NCI-H1930 (cell line): ENCODE measurements around the gene HSD17B12.
A peak's percentile ranks its signal among the peaks of the same experiment; 100 is the strongest.
"Not testable (repeated sequence)": the region's sequence is repeated elsewhere in the genome, so short reads cannot be mapped to it uniquely, and the experiment has no call there.

ENCODE experiments used
- DNase-seq, 2 experiments: peaks; one replicate each; lab custom pipeline; 2025; lab: John Stamatoyannopoulos, UW

HSD17B12 gene

DNA sequence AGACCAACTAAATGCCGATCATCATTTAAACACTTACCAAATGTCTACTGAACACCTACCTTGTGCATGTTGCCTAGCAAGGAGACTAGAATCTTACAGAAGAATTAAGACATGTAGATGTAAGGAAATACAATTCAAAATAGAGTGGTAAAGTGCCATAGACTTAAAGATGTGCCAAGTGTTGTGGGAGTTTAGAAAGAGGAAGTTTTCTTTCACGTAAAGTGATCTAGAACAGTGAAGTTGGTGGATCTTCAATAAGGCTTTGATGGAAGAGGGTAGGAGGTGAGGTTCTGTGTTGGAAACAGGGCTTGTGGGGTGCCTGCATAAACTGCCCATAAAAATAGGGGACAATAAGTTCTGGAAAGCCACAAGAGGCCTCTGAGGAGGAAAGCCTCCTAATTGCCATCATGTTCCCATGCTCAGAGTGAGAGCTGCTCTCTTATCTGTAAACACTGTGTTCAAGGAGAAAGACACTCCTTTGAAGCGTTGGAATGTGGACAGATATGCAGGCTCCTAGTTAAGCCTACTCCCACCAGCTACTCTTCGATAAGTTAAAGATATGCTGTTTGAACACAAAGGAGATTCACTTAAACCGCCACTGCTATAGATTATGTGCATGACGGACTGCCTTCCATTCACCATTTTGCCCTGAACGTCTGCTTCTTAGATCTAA, 66.7 kb downstream of the HSD17B12 start:
- no peak for DNase-seq

DNA sequence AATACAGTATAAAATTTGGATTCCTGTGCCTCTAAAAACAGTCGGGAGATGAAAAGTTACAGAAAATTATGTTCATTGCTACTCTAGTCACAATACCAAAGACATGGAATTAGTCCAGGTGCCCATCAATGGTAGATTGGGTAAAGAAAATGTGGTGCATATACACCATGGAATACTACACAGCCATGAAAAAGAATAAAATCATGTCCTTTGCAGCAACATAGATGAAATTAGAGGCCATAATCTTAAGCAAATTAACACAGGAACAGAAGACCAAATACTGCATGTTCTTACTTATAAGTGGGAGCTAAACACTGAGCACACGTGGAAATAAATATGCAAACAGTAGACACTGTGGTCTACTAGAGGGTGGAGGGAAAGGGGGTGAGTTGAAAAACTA, 67.6 kb downstream of the HSD17B12 start:
- DNase-seq = no peak

GRCh38 chr11:43751726-43752125, 71.2 kb downstream of the HSD17B12 start:
- DNase-seq = no peak

- DNase-seq = no peak
Observed at GRCh38 chr11:43756575-43756974, 76.0 kb downstream of the HSD17B12 start.

GRCh38 chr11:43758927-43759326, 78.4 kb downstream of the HSD17B12 start:
- DNase-seq = no peak

DNA sequence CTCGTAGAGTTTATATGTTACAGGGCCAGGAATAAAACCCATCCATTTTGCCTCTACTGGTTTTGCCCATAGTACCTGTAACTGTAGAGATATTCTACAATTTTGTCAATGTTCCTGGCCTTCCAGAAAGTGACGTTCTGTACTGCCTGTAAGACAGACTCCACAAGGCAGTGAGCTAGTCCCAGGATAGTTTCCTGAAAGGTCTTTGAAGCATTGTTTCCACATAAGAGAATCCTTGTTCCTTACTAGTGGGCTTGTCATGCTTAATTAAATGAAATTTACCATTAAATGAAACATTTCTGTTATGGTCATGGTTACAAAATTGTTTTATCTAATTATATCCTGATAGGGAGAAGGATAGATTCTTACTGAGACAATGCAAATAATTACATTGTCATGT, 80.4 kb downstream of the HSD17B12 start:
- DNase-seq = no peak

DNA sequence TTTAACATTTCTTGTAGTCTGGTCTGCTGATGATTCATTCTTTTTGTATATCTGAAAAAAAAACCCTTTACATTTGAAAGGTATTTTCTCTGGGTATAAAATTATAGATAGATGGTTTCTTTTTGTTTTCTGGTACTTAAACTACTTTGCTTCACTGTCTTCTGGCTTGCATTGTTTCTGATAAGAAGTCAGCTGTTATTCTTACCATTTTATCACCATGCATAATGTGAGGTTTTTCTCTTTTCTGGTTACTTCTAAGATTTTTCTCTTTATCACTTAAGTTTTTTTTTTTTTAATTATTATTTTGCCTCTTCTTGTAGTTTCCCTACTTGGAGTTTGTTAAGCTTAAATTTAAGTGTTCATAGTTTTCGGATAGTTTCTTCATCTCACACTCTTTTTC, 84.7 kb downstream of the HSD17B12 start:
- DNase-seq = no peak

DNA sequence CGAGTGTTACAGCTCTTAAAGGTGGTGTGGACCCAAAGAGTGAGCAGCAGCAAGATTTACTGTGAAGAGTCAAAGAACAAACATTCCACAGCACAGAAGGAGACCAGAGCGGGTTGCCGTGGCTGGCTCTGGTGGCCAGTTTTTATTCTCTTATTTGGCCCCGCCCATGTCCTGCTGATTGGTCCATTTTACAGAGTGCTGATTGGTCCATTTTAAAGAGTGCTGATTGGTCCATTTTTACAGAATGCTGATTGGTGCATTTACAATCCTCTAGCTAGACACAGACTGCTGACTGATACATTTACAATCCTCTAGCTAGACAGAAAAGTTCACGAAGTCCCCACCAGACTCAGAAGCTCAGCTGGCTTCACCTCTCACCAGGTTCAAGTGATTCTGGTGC, 88.1 kb downstream of the HSD17B12 start:
- not testable (repeated sequence) for DNase-seq

DNA sequence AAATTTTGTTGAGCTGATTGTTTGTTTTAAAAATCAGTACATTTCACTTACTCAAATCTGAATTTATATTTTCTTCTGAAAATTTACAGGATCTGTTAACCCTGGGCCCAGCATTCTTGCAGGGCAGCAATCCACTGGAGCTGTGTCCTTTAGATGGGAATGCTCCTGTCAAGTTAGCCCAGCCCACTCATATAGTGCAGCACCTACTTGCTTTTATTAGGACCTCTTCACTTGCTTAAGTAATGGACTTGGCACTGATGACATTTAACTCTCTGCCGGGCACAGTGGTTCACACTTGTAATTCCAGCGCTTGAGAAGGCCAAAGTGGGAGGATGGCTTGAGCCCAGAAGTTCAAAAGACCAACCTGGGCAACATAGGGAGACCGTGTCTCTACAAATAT, 89.6 kb downstream of the HSD17B12 start:
- no peak for DNase-seq

GRCh38 chr11:43772733-43773132, 92.2 kb downstream of the HSD17B12 start:
- no peak for DNase-seq

DNA sequence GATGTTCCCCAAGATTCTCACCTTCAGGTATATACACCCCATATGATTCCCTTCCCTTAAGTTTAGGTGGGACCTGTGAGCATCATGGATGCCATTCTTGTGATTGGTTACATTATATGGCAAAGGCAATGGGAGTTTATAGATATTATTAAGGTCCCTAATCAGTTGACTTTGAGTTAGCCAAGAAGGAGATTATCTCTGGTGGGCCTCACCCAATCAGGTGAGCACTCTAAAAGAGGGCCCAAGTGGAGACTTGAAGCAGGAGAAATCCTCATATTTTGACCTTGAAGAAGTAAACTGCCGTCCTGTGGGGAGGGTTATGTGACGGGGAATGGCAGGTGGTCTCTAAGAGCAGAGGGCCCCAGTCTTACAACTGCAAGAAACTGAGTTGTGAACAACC, 94.2 kb downstream of the HSD17B12 start:
- no peak for DNase-seq

- DNase-seq = no peak
Observed at GRCh38 chr11:43779306-43779705, 98.8 kb downstream of the HSD17B12 start.

GRCh38 chr11:43784301-43784700, 103.8 kb downstream of the HSD17B12 start:
- no peak for DNase-seq

DNA sequence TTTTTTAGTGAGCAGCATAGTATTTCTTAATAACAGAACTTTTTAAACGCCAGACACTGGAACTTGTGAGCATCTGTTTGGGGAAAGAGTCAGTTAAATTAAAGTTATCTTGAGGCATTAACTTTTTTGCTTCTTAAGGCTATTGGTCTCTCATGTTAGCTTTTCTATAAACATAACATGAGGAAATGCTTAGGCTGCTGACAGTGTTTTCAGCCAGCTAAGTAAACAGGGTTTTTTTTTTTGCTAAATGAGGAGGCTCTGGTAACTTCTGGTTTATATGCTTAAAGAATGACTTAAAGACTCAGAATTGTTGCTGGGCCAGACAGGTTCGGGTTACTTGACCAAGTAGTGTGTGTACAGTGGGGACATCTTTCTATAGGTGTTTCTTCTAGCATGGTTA, 104.3 kb downstream of the HSD17B12 start:
- DNase-seq = no peak

GRCh38 chr11:43785318-43785717, 104.8 kb downstream of the HSD17B12 start:
- no peak for DNase-seq

DNA sequence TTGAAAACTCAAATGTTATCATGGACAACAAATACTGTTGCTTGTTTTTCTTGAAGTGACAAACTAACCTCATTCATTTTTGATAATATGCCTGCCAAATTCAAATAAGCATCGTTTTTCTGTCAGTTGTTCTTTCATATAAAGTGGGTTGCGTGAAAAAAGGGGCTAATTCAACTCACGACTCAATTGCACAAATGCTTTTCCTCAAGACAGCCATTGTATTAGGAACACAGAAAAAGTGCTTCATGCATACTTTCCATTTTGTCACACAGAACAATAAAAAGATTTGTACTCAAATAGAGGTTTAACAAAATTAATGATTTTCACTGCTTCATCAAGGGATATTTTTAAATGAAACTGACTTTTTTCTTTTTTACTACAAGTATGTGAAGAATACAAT, 105.5 kb downstream of the HSD17B12 start:
- no peak for DNase-seq

GRCh38 chr11:43787824-43788223, 107.3 kb downstream of the HSD17B12 start:
- no peak for DNase-seq

DNA sequence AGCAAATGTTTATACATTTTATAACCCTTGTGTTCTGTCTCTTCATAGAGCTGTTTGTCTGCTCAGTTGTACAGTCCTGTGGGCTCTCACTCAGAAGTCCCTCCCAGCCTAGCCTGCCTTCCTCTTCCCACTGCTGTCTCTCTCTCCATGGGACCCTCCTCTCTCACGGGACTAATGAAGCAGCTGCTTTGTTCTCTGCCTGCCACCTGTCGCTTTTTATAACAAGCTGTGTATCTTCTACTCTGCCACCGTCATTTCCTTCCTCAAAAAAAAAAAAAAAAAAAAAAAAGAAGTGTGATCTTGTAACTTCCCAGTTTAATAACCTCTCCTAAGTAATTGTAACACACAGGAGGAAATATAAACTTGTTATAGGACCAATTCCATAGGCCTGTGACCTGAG, 107.9 kb downstream of the HSD17B12 start:
- DNase-seq = no peak

DNA sequence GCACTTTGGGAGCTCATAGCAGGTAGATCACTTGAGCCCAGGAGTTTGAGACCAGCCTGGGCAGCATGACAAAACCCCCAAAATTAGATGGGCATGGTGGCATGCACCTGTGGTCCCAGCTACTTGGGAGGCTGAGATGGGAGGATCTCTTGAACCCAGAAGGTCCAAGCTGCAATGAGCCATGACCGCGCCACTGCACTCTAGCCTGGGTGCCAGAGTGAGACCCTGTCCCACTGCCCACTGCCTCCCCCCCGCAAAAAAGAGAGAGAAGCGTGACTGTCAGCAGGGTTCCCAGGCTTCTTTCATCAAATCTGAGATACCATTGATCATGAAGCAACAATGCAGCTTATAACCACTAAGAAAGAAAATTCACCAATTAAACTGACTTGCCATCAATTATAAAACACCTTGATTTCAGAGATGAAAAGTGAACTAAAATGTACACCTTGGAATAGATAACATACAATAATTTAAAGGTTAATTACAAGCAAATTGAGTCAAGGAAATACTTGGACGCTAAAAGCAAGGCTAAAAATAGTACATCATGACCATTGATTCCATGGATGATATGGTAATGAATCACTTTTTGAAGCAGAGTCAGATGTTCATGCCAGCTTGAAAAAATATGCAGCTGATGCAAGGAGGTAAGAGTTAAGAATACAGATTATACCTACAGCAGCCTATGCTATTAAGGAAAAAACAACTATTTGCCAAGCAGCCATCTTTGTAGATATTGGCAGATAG, 109.3 kb downstream of the HSD17B12 start:
- no peak for DNase-seq

DNA sequence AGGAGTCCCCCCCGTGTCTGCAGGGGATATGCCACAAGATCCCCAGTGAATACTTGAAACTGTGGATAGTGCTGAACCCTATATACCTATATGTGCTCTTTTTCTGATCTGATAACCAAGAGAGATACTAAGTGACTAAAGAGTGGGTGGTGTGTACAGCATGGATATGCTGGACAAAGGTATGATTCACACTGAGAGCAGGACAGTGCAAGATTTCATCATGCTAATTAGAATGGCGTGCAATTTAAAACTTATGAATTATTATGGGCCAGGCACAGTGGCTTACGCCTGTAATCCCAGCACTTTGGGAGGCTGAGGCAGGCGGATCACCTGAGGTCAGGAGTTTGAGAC, 109.9 kb downstream of the HSD17B12 start:
- no peak for DNase-seq

DNA sequence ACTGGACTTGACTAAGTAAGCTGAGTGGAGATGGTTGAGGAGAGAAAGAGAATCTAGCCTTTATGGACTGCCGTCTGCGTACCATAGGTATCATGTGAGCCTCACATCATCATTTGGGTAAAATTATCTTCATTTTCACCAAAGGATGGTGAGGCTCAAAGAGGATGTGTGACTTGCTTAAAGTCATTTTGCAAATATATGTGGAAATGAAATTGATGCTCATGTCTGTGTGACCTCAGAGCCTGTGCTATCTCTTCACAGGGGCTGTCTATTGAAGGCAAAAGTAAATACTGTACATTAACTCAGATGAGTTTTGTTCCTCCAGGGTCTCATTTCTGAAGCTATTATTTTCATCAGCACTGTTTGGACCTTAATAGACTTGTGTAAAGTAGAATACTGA, 116.8 kb downstream of the HSD17B12 start:
- DNase-seq = peak in 1 of 2 experiments; percentile 37

GRCh38 chr11:43797866-43798265, 117.3 kb downstream of the HSD17B12 start:
- peak in 1 of 2 experiments; percentile 38 for DNase-seq

DNA sequence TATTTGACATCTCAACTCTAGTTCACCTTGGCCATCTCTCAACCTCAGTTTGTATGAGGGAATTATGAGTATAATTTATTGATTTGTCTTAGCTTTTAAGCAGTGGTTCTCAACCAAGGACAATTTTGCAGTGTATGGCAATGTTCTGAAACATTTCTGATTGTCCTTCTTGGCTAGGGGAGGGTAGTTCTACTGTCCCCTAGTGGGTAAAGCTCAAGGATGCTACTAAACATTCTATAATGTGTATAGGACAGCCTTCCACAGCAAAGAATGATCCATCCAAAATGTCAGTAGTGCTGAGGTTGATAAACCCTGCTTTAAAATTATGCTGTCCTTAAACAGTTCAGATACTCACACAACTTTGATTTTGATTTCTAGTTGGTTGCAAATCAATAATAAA, 122.0 kb downstream of the HSD17B12 start:
- no peak for DNase-seq

- no peak for DNase-seq
Observed at GRCh38 chr11:43803766-43804165, 123.2 kb downstream of the HSD17B12 start.
